ENCODE results near the gene EML6.

The EML6 gene

GRCh38 chr2:54947136-54947535 is 223.7 kb downstream of the EML6 start:
- DNase-seq (ENCODE audit: low read depth): no peak

- DNase-seq (ENCODE audit: low read depth): no peak
Measured at GRCh38 chr2:54947646-54948045, 224.2 kb downstream of the EML6 start.

GRCh38 chr2:54948120-54948519 is 224.7 kb downstream of the EML6 start:
- no peak for DNase-seq (ENCODE audit: low read depth)

DNA sequence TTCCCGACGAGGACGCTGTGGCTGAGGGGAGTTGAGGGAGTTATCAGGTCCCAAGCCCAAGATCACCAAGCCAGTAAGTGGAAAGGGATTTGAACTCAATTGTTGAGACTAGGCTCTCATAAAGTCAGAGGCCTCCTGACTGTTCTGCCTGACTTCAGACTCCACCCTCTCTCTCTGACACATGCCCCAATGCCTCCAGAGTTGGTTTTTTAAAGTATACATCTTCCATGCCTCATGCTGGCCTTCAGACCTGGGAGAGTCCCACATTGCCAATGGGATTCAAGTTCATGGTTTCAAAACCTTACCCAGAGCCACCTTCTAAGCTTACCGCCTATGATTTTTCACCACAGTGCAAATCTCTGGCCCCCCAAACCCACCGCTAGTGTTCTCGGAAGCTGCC is 226.0 kb downstream of the EML6 start:
- no peak for DNase-seq (ENCODE audit: low read depth)

GRCh38 chr2:54950811-54951210 is 227.3 kb downstream of the EML6 start:
- no peak for DNase-seq (ENCODE audit: low read depth)

- DNase-seq (ENCODE audit: low read depth): no peak
Measured at GRCh38 chr2:54952425-54952824, 229.0 kb downstream of the EML6 start.

DNA sequence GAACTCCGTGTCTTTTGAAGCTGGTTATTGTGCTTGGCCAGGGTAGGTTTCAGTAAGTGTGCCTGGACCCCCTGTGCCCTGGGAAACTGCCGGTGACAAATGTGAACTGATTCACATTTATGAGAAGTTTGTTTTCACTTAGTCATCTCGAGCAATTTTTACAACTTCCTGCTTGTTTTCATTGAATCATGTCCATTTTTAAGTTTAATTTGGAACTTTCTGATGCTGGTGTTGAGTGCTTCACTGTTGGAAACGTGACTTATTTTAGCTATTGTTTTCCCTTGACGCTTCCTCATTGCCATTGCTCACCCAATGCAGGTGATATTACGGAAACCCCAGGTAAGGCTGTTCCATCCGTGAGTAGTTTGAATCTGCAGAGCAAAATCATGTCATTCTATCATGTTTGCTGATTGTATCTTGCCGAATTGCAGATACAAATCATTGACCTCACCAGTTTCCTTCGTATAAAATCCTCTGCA is 229.6 kb downstream of the EML6 start:
- DNase-seq (ENCODE audit: low read depth): no peak

DNA sequence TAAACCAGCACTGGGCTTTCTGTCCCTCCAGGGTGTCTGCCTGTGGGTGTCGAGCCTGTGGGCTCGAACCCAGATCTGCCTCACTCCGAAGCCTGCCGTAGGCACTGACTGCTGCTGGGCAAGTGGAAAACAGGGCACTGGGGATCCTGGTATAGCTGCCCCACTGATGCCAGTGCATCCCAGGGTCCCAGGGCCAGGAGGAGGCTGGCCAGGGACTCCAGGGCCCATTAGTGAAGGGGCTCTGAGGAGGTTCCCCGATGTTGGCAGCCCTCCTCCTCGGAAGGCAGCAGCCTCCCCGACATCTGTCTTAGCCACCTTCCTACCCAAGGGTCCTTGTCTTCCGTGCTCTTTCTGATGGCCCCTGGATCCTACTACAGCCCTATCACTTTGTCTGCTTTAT is 230.7 kb downstream of the EML6 start:
- DNase-seq (ENCODE audit: low read depth): no peak

- DNase-seq (ENCODE audit: low read depth): no peak
Measured at GRCh38 chr2:54954705-54955357, 231.4 kb downstream of the EML6 start.

GRCh38 chr2:54955358-54956110 is 232.1 kb downstream of the EML6 start:
- no peak for DNase-seq (ENCODE audit: low read depth)

GRCh38 chr2:54956111-54956627 is 232.7 kb downstream of the EML6 start:
- no peak for DNase-seq (ENCODE audit: low read depth)

DNA sequence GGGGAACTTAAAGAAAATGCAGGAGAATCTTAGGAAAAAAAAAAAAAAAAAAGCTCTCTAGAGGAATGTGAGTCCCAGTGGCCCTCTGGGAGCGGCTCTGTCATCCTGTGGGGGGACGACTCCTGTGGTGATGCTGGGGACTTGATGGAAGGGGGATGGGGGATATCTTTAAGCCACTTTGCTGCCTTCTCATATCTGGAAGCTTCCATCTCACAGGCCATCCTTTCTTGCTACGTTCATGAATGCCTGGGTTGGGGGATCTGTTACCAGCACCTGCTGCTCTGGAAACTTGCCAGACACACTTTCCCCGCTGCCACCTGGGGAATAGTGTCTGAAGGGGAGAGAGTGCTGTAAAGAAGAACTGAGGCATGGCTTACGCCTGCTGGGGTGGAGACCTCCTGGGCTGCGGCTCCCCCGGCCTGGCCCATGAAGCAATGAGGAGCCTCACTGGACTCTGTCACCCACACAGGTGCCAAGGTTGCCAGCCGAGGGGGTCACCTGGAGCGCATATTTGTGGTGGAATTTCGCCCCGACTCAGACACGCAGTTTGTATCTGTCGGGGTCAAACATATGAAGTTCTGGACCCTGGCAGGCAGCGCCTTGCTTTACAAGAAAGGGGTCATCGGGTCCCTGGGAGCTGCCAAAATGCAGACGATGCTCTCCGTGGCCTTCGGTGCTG is 234.0 kb downstream of the EML6 start:
- no peak for DNase-seq (ENCODE audit: low read depth)

GRCh38 chr2:54958717-54959371 is 235.4 kb downstream of the EML6 start:
- DNase-seq (ENCODE audit: low read depth): no peak

GRCh38 chr2:54960164-54960563 is 236.7 kb downstream of the EML6 start:
- no peak for DNase-seq (ENCODE audit: low read depth)

GRCh38 chr2:54962511-54962910 is 239.0 kb downstream of the EML6 start:
- DNase-seq (ENCODE audit: low read depth): no peak

- DNase-seq (ENCODE audit: low read depth): no peak
Measured at GRCh38 chr2:54962935-54963440, 239.5 kb downstream of the EML6 start.

GRCh38 chr2:54963476-54963875 is 240.0 kb downstream of the EML6 start:
- DNase-seq (ENCODE audit: low read depth): no peak

- DNase-seq (ENCODE audit: low read depth): no peak
Measured at GRCh38 chr2:54964271-54964670, 240.8 kb downstream of the EML6 start.

GRCh38 chr2:54964816-54965215 is 241.4 kb downstream of the EML6 start:
- no peak for DNase-seq (ENCODE audit: low read depth)

DNA sequence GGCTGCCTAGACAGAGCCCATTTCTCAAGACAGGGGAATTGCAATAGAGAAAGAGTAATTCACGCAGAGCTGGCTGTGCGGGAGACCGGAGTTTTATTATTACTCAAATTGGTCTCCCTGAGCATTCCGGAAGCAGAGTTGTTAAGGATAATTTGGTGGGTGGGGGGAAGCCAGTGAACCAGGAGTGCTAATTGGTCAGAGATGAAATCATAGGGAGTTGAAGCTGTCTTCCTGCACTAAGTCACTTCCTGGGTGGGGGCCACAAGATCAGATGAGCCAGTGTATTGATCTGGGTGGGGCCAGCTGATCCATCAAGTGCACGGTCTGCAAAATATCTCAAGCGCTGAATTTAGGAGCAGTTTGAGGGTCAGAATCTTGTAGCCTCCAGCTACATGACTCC is 242.0 kb downstream of the EML6 start:
- DNase-seq (ENCODE audit: low read depth): no peak

- DNase-seq (ENCODE audit: low read depth): no peak
Measured at GRCh38 chr2:54966165-54966832, 242.8 kb downstream of the EML6 start.

GRCh38 chr2:54966837-54967236 is 243.4 kb downstream of the EML6 start:
- DNase-seq (ENCODE audit: low read depth): no peak
